Left ventricle myocardium inferior (tissue), 1 donor: Measurements from ENCODE around the gene CHRM4. TPM values are rescaled to one million over a fixed set of nuclear protein-coding genes. Genes with fewer than 3 reads are reported as not detected.
A peak's percentile ranks its signal among the peaks of the same experiment; 100 is the strongest.

Experiments used
- DNase-seq: peaks from one replicate; pipeline ENCODE4 v3.0.0-alpha.2; 2020
- H3K27ac ChIP-seq: fragments of 200-600 bp; replicated peaks from 2 replicates; pipeline ENCODE4 v1.8.0; 2021
- H3K27me3 ChIP-seq: fragments of 200-600 bp; 2 replicates; pipeline ENCODE4 v1.8.0; 2021; ENCODE audit warnings: low read depth
- H3K36me3 ChIP-seq: fragments of 200-600 bp; 2 replicates; pipeline ENCODE4 v1.8.0; 2021
- H3K4me1 ChIP-seq: fragments of 200-600 bp; 2 replicates; pipeline ENCODE4 v1.8.0; 2021
- H3K4me3 ChIP-seq: fragments of 200-600 bp; 2 replicates; pipeline ENCODE4 v1.8.0; 2021; ENCODE audit warnings: mild to moderate bottlenecking, moderate library complexity
- H3K9me3 ChIP-seq: fragments of 200-600 bp; replicated peaks from 2 replicates; pipeline ENCODE4 v1.8.0; 2021
- intact Hi-C: fragments of 100-400 bp; cut with micrococcal nuclease; formaldehyde crosslinking; loops from one replicate; pipeline ENCODE4 v1.11.0; 2022
- total RNA-seq: library from RNA; stranded (reverse); fragmentation: NEBNext Ultra II Directional; extraction: Animal tissue kit (Norgen Biotek cat#: 25700); gene quantifications from one replicate; pipeline ENCODE4 v1.2.1, GENCODE V29; 2021
- TF ChIP-seq, protein P1 (sequence below): fragments of 200-600 bp; IDR thresholded peaks from 2 replicates; pipeline ENCODE4 v1.8.0; 2021; ENCODE audit warnings: antibody characterized with exemption, mild to moderate bottlenecking, borderline replicate concordance
- donor health status: DM: no; HTN: yes; CAD: no; lungs with severe emphysema.

The CHRM4 gene
- total RNA-seq, 1 donor from 2014 or later = not detected

DNA sequence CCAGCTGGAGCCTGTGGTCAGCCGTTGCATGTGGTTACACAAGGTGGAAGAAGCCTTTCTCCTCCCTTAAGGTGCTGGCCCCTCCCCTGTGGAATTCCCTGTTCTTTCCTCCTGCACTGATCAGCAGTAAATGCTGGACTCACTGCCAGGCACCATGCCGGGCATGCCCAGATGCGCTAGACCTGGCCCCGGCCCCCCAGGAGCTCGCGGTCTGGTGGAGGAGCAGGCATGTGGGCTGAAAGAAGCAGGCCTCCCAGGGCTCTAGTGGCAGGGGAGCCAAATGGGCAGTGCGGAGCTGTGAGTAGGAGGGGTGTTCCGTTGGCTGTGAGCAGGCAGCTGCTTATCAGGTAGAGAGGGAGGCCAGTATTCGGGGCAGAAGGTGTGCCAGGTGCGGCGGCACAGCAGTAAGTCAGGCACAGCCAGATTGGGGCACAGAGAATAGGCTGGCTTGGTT is 34.1 kb downstream of the CHRM4 start:
- Histone ChIP-seq H3K36me3 (peaks cover 6% of the 10 kb centered on the region), H3K4me1 (peaks cover 57% of the 10 kb centered on the region), H3K4me3 (no peak overlapping the region), H3K27me3 (no peaks in the 10 kb centered on the region), H3K27ac (peak overlapping the region; percentile 42), H3K9me3 (no peaks in the 10 kb centered on the region)
- DNase-seq = no peak
- intact Hi-C loops = no loop called here
- TF ChIP-seq, protein P1, sequence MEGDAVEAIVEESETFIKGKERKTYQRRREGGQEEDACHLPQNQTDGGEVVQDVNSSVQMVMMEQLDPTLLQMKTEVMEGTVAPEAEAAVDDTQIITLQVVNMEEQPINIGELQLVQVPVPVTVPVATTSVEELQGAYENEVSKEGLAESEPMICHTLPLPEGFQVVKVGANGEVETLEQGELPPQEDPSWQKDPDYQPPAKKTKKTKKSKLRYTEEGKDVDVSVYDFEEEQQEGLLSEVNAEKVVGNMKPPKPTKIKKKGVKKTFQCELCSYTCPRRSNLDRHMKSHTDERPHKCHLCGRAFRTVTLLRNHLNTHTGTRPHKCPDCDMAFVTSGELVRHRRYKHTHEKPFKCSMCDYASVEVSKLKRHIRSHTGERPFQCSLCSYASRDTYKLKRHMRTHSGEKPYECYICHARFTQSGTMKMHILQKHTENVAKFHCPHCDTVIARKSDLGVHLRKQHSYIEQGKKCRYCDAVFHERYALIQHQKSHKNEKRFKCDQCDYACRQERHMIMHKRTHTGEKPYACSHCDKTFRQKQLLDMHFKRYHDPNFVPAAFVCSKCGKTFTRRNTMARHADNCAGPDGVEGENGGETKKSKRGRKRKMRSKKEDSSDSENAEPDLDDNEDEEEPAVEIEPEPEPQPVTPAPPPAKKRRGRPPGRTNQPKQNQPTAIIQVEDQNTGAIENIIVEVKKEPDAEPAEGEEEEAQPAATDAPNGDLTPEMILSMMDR = no peak

DNA sequence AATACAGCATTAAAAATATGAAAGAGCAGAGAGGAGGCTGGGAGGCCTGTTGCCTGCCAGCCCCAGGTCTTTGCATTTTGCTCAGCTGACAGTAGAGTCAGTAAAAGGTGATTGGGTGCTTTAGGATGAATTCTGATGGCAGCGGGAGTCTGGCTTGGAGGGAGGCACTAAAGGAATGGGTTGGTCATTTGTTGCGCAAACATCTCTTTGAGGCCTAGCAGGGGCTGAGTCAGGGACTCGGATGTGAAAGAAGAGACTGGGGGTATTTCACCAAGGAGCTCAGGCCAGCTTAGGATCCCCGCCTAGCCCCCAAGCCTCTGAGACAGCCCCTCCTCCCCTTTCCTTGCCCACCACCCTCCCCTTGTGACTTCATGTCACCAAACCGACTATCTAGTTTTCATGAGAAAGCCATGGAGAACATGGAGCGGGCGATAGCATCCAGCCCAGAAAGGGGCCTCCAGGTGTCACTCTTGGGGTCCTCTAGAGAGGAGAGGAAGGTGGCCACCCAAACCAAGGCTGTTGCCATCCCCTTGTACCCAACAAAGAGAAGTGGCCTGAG is 34.6 kb downstream of the CHRM4 start:
- H3K4me1 ChIP-seq = peaks cover 57% of the 10 kb centered on the region

DNA sequence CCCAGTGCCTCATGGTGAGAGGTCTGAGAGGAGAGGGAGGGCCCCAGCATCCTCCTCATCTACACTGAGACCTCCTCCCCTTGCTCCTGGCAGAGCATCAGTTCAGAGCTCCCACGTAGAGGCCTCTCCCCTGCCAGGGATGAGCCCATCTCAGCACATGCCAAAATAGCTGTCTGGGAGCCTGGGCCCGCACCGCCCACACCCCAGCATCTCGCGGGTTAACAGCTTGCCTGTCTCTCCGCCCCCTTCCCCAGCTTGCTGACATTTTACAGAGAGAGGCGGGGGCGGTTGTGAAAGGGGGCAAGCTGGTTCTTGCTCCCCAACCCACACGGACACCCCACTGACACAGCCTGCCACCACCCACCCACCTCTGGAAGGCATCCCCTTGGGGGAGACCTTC is 37.9 kb downstream of the CHRM4 start:
- intact Hi-C loops = no loop called here
- H3K4me1 ChIP-seq = peaks cover 67% of the 10 kb centered on the region
- peak overlapping the region; percentile 1 for H3K27ac ChIP-seq

More for the DNA sequence above, 34.6 kb downstream of the CHRM4 start:
- H3K36me3 ChIP-seq = peaks cover 6% of the 10 kb centered on the region
- H3K4me3 ChIP-seq = no peak overlapping the region
- TF ChIP-seq, protein P1 = no peak
- H3K27ac ChIP-seq = peak overlapping the region; percentile 42
- no peaks in the 10 kb centered on the region for H3K27me3 ChIP-seq
- no peak for DNase-seq
- no peaks in the 10 kb centered on the region for H3K9me3 ChIP-seq
- intact Hi-C loops = no loop called here

DNA sequence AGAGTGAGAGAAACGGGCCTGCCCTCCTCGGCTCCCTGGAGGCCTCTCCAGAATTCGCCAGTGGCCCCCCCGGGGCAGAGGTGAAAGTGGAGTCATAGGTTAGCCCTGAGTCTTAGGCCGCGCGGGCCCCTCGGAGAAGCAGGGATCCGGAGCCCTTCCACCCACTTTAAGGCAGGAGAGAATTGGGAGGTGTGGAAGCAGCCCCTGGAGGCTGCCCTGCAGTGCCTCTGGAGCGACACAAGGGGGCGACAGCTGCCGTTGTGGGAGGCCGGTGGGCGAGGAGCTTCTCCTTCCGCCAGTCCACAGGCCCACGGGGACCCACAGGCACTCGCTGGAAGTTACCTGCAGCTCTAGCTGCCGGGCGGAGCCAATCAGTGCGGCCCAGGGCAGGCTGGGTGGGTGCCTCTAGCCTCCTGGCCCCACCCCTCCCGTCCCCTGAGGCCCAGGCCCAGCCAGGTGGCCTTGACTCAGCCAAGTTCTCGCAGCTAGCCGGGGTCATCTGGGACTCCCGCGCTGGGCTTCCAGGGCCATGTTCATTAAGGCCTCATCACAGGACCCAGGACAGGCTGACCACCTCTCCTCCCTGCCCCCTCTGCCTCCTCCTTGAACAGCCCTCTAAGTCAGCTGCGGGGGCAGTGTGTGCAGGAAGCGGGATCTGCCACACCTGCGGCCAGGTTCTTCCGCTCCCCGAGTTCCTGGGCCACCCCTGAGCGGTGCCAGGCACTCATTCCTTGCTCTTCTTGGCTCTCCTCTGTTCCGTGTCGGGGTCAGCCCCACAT is 39.3 kb downstream of the CHRM4 start:
- Histone ChIP-seq H3K9me3 (no peaks in the 10 kb centered on the region), H3K4me3 (peak overlapping the region; percentile 37), H3K4me1 (peaks cover 68% of the 10 kb centered on the region), H3K27me3 (no peaks in the 10 kb centered on the region), H3K36me3 (peaks cover 6% of the 10 kb centered on the region), H3K27ac (peak overlapping the region; percentile 77)
- TF ChIP-seq, protein P1 = peak; percentile 95
- intact Hi-C loops = no loop called here
- DNase-seq = no peak

More for the DNA sequence above, 37.9 kb downstream of the CHRM4 start:
- DNase-seq = no peak
- Histone ChIP-seq H3K27me3 (no peaks in the 10 kb centered on the region), H3K4me3 (no peak overlapping the region), H3K9me3 (no peaks in the 10 kb centered on the region), H3K36me3 (peaks cover 6% of the 10 kb centered on the region)
- TF ChIP-seq, protein P1 = no peak

DNA sequence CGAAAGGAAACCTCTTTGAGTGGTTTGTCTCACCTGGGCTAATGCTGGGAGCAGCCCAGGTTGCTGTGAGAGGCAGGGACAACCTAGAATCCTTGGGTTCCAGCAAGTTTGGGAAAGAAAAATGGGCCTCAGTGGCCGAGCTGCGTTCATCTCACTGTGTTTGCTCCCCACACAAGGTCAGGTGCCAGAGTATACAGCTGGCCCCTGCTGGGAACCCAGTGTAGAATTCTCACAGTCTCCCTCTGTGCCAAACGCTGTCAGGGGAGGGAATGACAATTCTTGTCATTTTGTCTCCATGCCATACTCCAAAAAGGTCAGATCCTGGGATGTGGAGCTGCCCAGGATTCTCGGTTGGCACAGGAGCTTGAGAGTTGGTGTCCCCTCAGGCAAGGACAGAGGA is 40.0 kb downstream of the CHRM4 start:
- TF ChIP-seq, protein P1 = no peak
- Histone ChIP-seq H3K27ac (peak overlapping the region; percentile 77), H3K9me3 (no peaks in the 10 kb centered on the region), H3K27me3 (no peaks in the 10 kb centered on the region), H3K36me3 (peaks cover 6% of the 10 kb centered on the region), H3K4me1 (peaks cover 66% of the 10 kb centered on the region), H3K4me3 (peak overlapping the region; percentile 37)
- no peak for DNase-seq
- intact Hi-C loops = no loop called here
